Activated naive CD8-positive, alpha-beta T cell treated with anti-CD3 and anti-CD28 coated beads, Interleukin-2, amount 50 U/mL, for 24 hours (primary cell): Measurements from ENCODE around the gene GPR150.

Source experiments
- ATAC-seq: fragments of 150-1000 bp; cut with Tn5 transposase; one replicate; pipeline ENCODE4 v1.10.0; 2021
- DNase-seq: peaks from one replicate; pipeline ENCODE4 v3.0.0; 2021
- H3K27ac Mint-ChIP-seq: one replicate; pipeline ENCODE4 v1.8.0; 2021; ENCODE audit warnings: mild to moderate bottlenecking, mixed read lengths
- H3K27me3 Mint-ChIP-seq: one replicate; pipeline ENCODE4 v1.8.0; 2021; ENCODE audit warnings: mixed read lengths
- H3K36me3 Mint-ChIP-seq: one replicate; pipeline ENCODE4 v1.8.0; 2021; ENCODE audit warnings: low read depth, mixed read lengths
- H3K4me1 Mint-ChIP-seq: one replicate; pipeline ENCODE4 v1.8.0; 2021; ENCODE audit warnings: mixed read lengths
- H3K4me3 Mint-ChIP-seq: one replicate; pipeline ENCODE4 v1.8.0; 2021; ENCODE audit warnings: mild to moderate bottlenecking, moderate library complexity, mixed read lengths
- H3K9me3 Mint-ChIP-seq: one replicate; pipeline ENCODE4 v1.8.0; 2021; ENCODE audit warnings: mixed read lengths

GPR150 gene

GRCh38 chr5:95615164-95615467 lies 4.8 kb upstream of the GPR150 start:
- no peaks in the 10 kb centered on the region for H3K27me3 Mint-ChIP-seq
- H3K4me3 Mint-ChIP-seq, result no peak overlapping the region
- DNase-seq (no peak), ATAC-seq (no peak)
- peaks cover 30% of the 10 kb centered on the region for H3K4me1 Mint-ChIP-seq
- H3K36me3 Mint-ChIP-seq, result peaks cover 15% of the 10 kb centered on the region
- no peak overlapping the region for H3K27ac Mint-ChIP-seq
- H3K9me3 Mint-ChIP-seq, result peaks cover 7% of the 10 kb centered on the region

- Mint-ChIP-seq H3K9me3 (peaks cover 7% of the 10 kb centered on the region), H3K36me3 (peaks cover 15% of the 10 kb centered on the region), H3K4me3 (no peak overlapping the region), H3K27ac (no peak overlapping the region), H3K4me1 (peaks cover 37% of the 10 kb centered on the region), H3K27me3 (no peaks in the 10 kb centered on the region)
- no peak for DNase-seq
- no peak for ATAC-seq
Measured at GRCh38 chr5:95617057-95617456, 2.8 kb upstream of the GPR150 start.

- Mint-ChIP-seq H3K27me3 (no peaks in the 10 kb centered on the region), H3K9me3 (no peaks in the 10 kb centered on the region), H3K36me3 (peaks cover 3% of the 10 kb centered on the region), H3K4me3 (peak overlapping the region; percentile 81), H3K27ac (peak overlapping the region; percentile 80), H3K4me1 (peaks cover 36% of the 10 kb centered on the region)
- ATAC-seq (no peak), DNase-seq (no peak)
Measured at GRCh38 chr5:95619096-95619495, 791 bp upstream of the GPR150 start.

GRCh38 chr5:95619514-95620029 lies 315 bp upstream of the GPR150 start:
- peaks cover 3% of the 10 kb centered on the region for H3K36me3 Mint-ChIP-seq
- H3K4me1 Mint-ChIP-seq, result peaks cover 36% of the 10 kb centered on the region
- DNase-seq (no peak), ATAC-seq (no peak)
- peak overlapping the region; percentile 81 for H3K4me3 Mint-ChIP-seq
- H3K27ac Mint-ChIP-seq, result peak overlapping the region; percentile 80
- H3K9me3 Mint-ChIP-seq, result no peaks in the 10 kb centered on the region
- no peaks in the 10 kb centered on the region for H3K27me3 Mint-ChIP-seq

GRCh38 chr5:95620870-95621838 lies 1.3 kb downstream of the GPR150 start:
- peak; percentile 67 for ATAC-seq
- H3K9me3 Mint-ChIP-seq, result no peaks in the 10 kb centered on the region
- no peaks in the 10 kb centered on the region for H3K36me3 Mint-ChIP-seq
- peak overlapping the region; percentile 70 for H3K4me3 Mint-ChIP-seq
- no peaks in the 10 kb centered on the region for H3K27me3 Mint-ChIP-seq
- H3K4me1 Mint-ChIP-seq, result peaks cover 29% of the 10 kb centered on the region
- H3K27ac Mint-ChIP-seq, result peak overlapping the region; percentile 77
- DNase-seq, result peak; percentile 60

- Mint-ChIP-seq H3K27me3 (no peaks in the 10 kb centered on the region), H3K9me3 (no peaks in the 10 kb centered on the region), H3K36me3 (no peaks in the 10 kb centered on the region), H3K4me3 (peak overlapping the region; percentile 70), H3K4me1 (peaks cover 29% of the 10 kb centered on the region), H3K27ac (peak overlapping the region; percentile 77)
- DNase-seq (no peak), ATAC-seq (no peak)
Measured at GRCh38 chr5:95621839-95622629, 2.1 kb downstream of the GPR150 start.

- H3K4me1 Mint-ChIP-seq, result peaks cover 27% of the 10 kb centered on the region
- no peak for DNase-seq
- no peaks in the 10 kb centered on the region for H3K27me3 Mint-ChIP-seq
- no peak for ATAC-seq
- H3K4me3 Mint-ChIP-seq, result no peak overlapping the region
- no peaks in the 10 kb centered on the region for H3K36me3 Mint-ChIP-seq
- no peaks in the 10 kb centered on the region for H3K9me3 Mint-ChIP-seq
- H3K27ac Mint-ChIP-seq, result no peak overlapping the region
Measured at GRCh38 chr5:95623706-95624105, 3.8 kb downstream of the GPR150 start.

GRCh38 chr5:95624368-95624767 lies 4.5 kb downstream of the GPR150 start:
- ATAC-seq, result no peak
- no peak overlapping the region for H3K4me3 Mint-ChIP-seq
- no peaks in the 10 kb centered on the region for H3K36me3 Mint-ChIP-seq
- no peak overlapping the region for H3K27ac Mint-ChIP-seq
- H3K9me3 Mint-ChIP-seq, result no peaks in the 10 kb centered on the region
- no peaks in the 10 kb centered on the region for H3K27me3 Mint-ChIP-seq
- no peak for DNase-seq
- H3K4me1 Mint-ChIP-seq, result peaks cover 21% of the 10 kb centered on the region

GRCh38 chr5:95626701-95627100 lies 6.8 kb downstream of the GPR150 start:
- Mint-ChIP-seq H3K9me3 (peaks cover 8% of the 10 kb centered on the region), H3K27me3 (no peaks in the 10 kb centered on the region), H3K4me3 (no peak overlapping the region), H3K36me3 (no peaks in the 10 kb centered on the region), H3K27ac (no peak overlapping the region), H3K4me1 (peaks cover 18% of the 10 kb centered on the region)
- ATAC-seq, result no peak
- no peak for DNase-seq

GRCh38 chr5:95627971-95628810 lies 8.3 kb downstream of the GPR150 start:
- Mint-ChIP-seq H3K27ac (no peak overlapping the region), H3K9me3 (peaks cover 21% of the 10 kb centered on the region), H3K4me3 (no peak overlapping the region), H3K36me3 (peaks cover 4% of the 10 kb centered on the region), H3K27me3 (no peaks in the 10 kb centered on the region), H3K4me1 (peaks cover 20% of the 10 kb centered on the region)
- ATAC-seq, result no peak
- DNase-seq, result no peak

GRCh38 chr5:95628933-95629332 lies 9.0 kb downstream of the GPR150 start:
- Mint-ChIP-seq H3K4me1 (peaks cover 20% of the 10 kb centered on the region), H3K36me3 (peaks cover 4% of the 10 kb centered on the region), H3K27ac (no peak overlapping the region), H3K27me3 (no peaks in the 10 kb centered on the region), H3K4me3 (no peak overlapping the region), H3K9me3 (peaks cover 21% of the 10 kb centered on the region)
- no peak for DNase-seq
- ATAC-seq, result no peak

GRCh38 chr5:95630394-95630917 lies 10.6 kb downstream of the GPR150 start:
- Mint-ChIP-seq H3K4me1 (peaks cover 20% of the 10 kb centered on the region), H3K4me3 (no peak overlapping the region), H3K36me3 (peaks cover 4% of the 10 kb centered on the region), H3K9me3 (peaks cover 21% of the 10 kb centered on the region), H3K27me3 (no peaks in the 10 kb centered on the region), H3K27ac (no peak overlapping the region)
- DNase-seq, result no peak
- no peak for ATAC-seq

- no peaks in the 10 kb centered on the region for H3K27me3 Mint-ChIP-seq
- no peak for ATAC-seq
- H3K27ac Mint-ChIP-seq, result peak overlapping the region; percentile 96
- peaks cover 20% of the 10 kb centered on the region for H3K4me1 Mint-ChIP-seq
- H3K36me3 Mint-ChIP-seq, result peaks cover 4% of the 10 kb centered on the region
- peak overlapping the region; percentile 46 for H3K4me3 Mint-ChIP-seq
- peaks cover 21% of the 10 kb centered on the region for H3K9me3 Mint-ChIP-seq
- no peak for DNase-seq
Measured at GRCh38 chr5:95631255-95631958, 11.5 kb downstream of the GPR150 start.
